GM12891 (cell line): ENCODE data around the gene MYLK.

Experiments used
- POLR2A ChIP-seq: IDR thresholded peaks from 2 replicates; pipeline ENCODE4 v1.6.1; 2011; ENCODE audit warnings: low read depth, low read length, control low read depth
- POLR2AphosphoS5 ChIP-seq: IDR thresholded peaks from 2 replicates; pipeline ENCODE4 v1.6.1; 2011; ENCODE audit warnings: low read depth, low read length, control low read depth
- TAF1 ChIP-seq: IDR thresholded peaks from 2 replicates; pipeline ENCODE4 v1.6.1; 2011; ENCODE audit warnings: low read depth, low read length, control low read depth

- TF ChIP-seq POLR2AphosphoS5 (no peak), TAF1 (no peak), POLR2A (no peak)
These were observed 308.0 kb downstream of the MYLK start for GRCh38 chr3:123576122-123576521.
